Fibroblast of pulmonary artery (primary cell): ENCODE measurements around the gene REST.

Experiments
- DNase-seq: peaks from one replicate; pipeline ENCODE4 v3.0.0-alpha.2; 2010; ENCODE audit warnings: low read depth
- H3K4me3 ChIP-seq: replicated peaks from 2 replicates; pipeline ENCODE4 v1.5.1; 2011; ENCODE audit warnings: low read depth, mild to moderate bottlenecking, control low read depth, low read length, moderate library complexity
- TF ChIP-seq, protein P1 (sequence below): IDR thresholded peaks from 2 replicates; pipeline ENCODE4 v1.5.1; 2011; ENCODE audit warnings: mild to moderate bottlenecking, control low read depth, low read length, inconsistent platforms; ENCODE audit errors: missing control alignments

REST gene, protein sequence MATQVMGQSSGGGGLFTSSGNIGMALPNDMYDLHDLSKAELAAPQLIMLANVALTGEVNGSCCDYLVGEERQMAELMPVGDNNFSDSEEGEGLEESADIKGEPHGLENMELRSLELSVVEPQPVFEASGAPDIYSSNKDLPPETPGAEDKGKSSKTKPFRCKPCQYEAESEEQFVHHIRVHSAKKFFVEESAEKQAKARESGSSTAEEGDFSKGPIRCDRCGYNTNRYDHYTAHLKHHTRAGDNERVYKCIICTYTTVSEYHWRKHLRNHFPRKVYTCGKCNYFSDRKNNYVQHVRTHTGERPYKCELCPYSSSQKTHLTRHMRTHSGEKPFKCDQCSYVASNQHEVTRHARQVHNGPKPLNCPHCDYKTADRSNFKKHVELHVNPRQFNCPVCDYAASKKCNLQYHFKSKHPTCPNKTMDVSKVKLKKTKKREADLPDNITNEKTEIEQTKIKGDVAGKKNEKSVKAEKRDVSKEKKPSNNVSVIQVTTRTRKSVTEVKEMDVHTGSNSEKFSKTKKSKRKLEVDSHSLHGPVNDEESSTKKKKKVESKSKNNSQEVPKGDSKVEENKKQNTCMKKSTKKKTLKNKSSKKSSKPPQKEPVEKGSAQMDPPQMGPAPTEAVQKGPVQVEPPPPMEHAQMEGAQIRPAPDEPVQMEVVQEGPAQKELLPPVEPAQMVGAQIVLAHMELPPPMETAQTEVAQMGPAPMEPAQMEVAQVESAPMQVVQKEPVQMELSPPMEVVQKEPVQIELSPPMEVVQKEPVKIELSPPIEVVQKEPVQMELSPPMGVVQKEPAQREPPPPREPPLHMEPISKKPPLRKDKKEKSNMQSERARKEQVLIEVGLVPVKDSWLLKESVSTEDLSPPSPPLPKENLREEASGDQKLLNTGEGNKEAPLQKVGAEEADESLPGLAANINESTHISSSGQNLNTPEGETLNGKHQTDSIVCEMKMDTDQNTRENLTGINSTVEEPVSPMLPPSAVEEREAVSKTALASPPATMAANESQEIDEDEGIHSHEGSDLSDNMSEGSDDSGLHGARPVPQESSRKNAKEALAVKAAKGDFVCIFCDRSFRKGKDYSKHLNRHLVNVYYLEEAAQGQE

DNA sequence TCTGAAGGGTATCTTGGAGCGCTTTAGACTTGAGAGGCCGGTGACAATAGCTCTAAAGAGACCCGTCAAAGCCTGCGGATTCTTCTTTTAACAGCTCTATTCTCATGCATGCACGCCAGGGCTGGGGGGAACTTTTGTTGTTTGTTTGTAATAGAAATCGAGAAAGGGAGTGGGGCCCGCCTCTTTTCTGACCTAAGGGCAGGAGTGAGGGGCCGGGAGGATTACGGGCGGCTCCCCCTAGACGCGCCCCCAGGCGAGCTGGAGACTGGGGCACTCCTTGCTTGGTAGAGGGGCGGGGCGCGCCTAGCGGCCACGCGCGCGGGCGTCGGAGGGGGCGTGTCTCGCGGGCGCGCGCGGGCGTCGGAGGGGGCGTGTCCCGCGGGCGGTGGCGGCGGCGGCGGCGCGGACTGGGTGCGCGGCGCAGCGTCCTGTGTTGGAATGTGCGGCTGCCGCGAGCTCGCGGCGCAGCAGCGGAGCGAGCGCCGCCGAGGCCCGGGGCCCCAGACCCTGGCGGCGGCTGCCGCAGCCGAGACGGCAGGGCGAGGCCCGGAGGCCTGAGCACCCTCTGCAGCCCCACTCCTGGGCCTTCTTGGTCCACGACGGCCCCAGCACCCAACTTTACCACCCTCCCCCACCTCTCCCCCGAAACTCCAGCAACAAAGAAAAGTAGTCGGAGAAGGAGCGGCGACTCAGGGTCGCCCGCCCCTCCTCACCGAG is at the start of gene REST:
REST (plus strand) TSS at position 412 of the 717 bp plus-strand sequence. CDS start 2,739 bp downstream, outside the sequence.
- TF ChIP-seq, protein P1, sequence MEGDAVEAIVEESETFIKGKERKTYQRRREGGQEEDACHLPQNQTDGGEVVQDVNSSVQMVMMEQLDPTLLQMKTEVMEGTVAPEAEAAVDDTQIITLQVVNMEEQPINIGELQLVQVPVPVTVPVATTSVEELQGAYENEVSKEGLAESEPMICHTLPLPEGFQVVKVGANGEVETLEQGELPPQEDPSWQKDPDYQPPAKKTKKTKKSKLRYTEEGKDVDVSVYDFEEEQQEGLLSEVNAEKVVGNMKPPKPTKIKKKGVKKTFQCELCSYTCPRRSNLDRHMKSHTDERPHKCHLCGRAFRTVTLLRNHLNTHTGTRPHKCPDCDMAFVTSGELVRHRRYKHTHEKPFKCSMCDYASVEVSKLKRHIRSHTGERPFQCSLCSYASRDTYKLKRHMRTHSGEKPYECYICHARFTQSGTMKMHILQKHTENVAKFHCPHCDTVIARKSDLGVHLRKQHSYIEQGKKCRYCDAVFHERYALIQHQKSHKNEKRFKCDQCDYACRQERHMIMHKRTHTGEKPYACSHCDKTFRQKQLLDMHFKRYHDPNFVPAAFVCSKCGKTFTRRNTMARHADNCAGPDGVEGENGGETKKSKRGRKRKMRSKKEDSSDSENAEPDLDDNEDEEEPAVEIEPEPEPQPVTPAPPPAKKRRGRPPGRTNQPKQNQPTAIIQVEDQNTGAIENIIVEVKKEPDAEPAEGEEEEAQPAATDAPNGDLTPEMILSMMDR, result no peak
- peak within 1 kb of the TSS; percentile 89 for H3K4me3 ChIP-seq
- DNase-seq, result peak; percentile 67

DNA sequence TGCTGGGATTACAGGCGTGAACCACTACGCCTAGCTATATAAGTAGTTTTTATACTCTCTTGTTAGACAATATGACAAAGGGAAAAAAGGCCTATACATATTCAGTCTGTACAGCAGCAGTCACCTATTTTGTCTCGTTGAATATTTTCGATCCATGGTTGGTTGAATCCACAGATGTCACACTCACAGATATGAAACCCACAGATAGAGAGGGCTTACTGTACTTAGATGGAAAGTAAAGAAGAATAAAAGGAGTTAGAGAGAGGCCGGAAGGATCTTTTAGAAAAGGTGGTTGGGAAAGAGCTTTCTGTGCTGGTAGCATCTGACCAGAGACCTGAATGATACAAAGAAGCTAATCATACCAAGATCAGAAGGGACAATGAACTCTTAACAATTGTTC is 47.9 kb upstream of the REST start:
- DNase-seq, result no peak
- no peak overlapping the region for H3K4me3 ChIP-seq
- TF ChIP-seq, protein P1, result no peak

DNA sequence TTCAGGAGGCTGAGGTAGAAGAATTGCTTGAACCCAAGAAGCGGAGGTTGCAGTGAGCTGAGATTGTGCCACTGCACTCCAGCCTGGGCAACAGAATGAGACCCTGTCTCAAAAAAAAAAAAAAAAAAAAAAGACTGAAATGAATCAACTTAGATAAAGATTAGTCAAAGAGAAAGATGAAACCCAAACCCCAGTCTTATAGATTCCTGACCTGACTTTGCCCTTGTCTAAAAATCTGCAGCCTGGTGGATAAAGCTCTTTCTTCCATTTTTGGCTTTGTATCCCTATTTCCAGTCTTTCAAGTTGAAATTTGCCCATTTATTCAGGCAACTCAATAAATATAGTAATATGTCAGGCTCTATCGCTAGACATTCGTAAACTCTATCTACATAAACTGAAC is 46.9 kb upstream of the REST start:
- TF ChIP-seq, protein P1, result no peak
- H3K4me3 ChIP-seq, result no peak overlapping the region
- no peak for DNase-seq

DNA sequence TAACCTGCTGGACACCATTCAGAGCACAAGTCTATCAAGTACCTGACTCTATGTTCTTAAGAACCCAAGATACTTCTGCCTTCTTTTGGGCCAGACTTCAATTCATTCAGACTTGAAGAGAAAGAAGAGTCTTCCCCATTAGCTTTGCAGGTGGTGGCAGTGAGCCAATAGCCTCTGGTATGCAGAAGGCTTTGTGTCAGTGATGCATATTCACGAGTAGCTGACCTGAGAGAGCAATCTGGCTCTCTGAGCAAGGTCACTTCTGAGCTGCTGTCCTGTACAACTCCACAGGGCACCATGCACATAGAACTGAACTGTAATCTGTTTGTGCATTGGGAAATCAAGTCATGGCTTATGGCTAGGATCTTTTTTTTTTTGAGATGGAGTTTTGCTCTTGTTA is 46.3 kb upstream of the REST start:
- TF ChIP-seq, protein P1, result no peak
- H3K4me3 ChIP-seq, result no peak overlapping the region
- peak; percentile 18 for DNase-seq

DNA sequence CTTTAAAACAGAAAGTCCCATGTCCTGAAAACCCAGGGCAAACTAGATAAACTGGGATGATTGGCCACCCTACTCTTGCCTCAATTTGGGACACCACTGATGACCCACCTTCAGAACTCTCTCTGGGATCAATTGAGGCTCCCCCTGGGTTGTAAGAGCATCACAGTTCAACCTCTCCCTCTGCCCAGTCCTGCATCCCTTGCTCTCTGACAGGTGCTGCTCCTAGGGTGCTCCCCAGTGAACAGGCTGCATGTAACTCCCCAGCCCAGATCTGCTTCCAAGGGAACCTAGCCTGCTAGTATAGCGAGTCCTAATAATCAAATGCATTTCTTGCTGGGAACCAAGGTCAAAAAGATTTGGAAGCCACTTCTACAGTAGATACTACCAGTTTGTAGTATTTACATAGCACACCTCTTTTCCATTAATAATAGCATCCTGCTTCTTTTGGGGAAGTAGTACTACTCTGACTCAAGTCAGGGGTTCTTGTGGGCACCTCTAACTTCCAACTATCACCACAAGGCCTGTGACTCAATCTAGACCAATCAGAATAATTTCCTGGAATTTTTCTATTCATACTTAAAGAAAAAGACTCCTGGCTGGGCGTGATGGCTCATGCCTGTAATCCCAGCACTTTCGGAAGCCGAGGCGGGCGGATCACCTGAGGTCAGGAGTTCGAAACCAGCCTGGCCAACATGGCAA is 44.1 kb upstream of the REST start:
- no peak for DNase-seq
- H3K4me3 ChIP-seq, result no peak overlapping the region
- TF ChIP-seq, protein P1, result no peak

DNA sequence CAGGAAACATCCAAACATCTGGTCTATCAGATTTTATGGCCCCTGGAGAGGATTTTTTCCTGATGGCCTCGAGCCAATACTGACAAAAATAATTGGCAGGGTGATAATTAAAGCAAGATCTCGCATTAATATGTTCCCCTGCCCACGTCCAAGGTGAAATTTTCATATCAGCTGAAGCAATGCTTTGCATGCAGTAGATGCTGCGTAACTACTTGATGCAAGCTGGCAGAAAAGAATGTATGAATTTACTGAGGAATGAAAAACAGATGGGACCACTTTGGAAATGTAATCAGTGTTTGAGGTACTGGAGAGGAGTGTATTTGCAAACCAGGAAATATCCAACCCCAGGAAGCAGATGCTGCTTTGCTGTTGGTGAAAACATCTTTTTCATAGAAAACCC is 36.8 kb upstream of the REST start:
- H3K4me3 ChIP-seq, result no peak overlapping the region
- TF ChIP-seq, protein P1, result no peak
- peak; percentile 14 for DNase-seq
